NT2/D1 (cell line): ENCODE measurements around the gene TIAL1.
"Not testable (repeated sequence)": the region's sequence is repeated elsewhere in the genome, so short reads cannot be mapped to it uniquely, and the experiment has no call there.

ENCODE experiments used
- YY1 ChIP-seq: IDR thresholded peaks from 2 replicates; pipeline ENCODE4 v1.6.1; 2011; ENCODE audit not compliant: insufficient read length, insufficient read depth
- ZNF274 ChIP-seq: IDR thresholded peaks from 2 replicates; pipeline ENCODE4 v1.6.1; 2011; ENCODE audit warnings: mild to moderate bottlenecking, low read depth, low read length

- TF ChIP-seq ZNF274, YY1: not testable (repeated sequence)
Measured at GRCh38 chr10:119556081-119556480, 40.7 kb downstream of the TIAL1 start.
